HL-60 (cell line): ENCODE results near the gene VDR.

Source experiments
- POLR2AphosphoS5 ChIP-seq: IDR thresholded peaks from 2 replicates; pipeline ENCODE4 v1.6.1; 2012; ENCODE audit warnings: low read depth
- TF ChIP-seq, protein P1 (sequence below): IDR thresholded peaks from one replicate; pipeline ENCODE4 v1.5.1; 2011; ENCODE audit warnings: low read length, control low read depth, inconsistent platforms; ENCODE audit not compliant: insufficient read depth

DNA sequence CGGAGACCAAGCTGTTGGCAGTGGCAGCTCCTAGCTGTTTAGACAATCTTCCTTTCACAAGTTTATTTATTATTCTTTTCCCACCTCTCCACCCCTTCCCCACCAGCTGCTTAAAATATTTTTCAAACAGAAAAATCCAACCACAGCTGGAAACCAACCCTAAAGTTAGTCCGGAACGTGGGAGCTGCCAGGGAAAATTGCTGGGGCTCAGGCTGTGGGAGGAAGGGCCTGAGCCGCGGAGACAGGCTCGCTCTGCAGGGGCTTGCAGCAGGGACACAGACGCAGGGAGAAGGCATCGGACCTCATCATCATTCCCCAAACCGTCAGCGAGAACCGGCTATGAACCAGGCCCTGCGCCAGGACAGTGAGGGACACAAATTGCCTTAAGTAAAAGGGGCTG is 42.5 kb upstream of the VDR start:
- TF ChIP-seq POLR2AphosphoS5: no peak
- TF ChIP-seq, protein P1, sequence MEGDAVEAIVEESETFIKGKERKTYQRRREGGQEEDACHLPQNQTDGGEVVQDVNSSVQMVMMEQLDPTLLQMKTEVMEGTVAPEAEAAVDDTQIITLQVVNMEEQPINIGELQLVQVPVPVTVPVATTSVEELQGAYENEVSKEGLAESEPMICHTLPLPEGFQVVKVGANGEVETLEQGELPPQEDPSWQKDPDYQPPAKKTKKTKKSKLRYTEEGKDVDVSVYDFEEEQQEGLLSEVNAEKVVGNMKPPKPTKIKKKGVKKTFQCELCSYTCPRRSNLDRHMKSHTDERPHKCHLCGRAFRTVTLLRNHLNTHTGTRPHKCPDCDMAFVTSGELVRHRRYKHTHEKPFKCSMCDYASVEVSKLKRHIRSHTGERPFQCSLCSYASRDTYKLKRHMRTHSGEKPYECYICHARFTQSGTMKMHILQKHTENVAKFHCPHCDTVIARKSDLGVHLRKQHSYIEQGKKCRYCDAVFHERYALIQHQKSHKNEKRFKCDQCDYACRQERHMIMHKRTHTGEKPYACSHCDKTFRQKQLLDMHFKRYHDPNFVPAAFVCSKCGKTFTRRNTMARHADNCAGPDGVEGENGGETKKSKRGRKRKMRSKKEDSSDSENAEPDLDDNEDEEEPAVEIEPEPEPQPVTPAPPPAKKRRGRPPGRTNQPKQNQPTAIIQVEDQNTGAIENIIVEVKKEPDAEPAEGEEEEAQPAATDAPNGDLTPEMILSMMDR: no peak
